Measurements from ENCODE around the gene MRM2. TPM values are rescaled to one million over a fixed set of nuclear protein-coding genes. Genes with fewer than 3 reads are reported as not detected.

The MRM2 gene
- total and polyA plus RNA-seq, 2 experiments from 2014 or later: 14.8 to 31.3 TPM

DNA sequence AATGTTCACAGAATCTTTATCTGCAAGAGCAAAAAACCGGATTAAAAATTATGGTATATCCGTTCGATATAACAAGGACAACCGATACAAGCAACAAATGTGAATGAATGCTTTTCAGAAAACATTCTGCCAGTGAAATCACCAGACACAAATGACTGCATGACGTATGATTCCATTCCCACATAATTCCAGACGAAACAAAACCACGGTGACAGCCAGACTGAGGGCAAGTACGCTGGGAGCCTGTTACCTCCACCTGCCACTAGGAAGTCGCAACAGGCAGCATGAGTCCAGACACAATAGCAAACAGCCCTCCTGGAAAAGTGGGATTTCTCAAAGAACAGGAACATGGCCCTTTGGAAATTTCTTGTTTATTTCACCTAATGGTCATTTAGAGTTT is 51.0 kb downstream of the MRM2 start:
- Histone ChIP-seq H2AFZ (no peak overlapping the region), H3K27me3 (no peaks in the 10 kb centered on the region), H3K79me2 (peaks cover 2% of the 10 kb centered on the region), H3K4me1 (ENCODE audit: insufficient read depth) (no peaks in the 10 kb centered on the region), H4K20me1 (ENCODE audit: insufficient read depth, poor library complexity, severe bottlenecking) (no peaks in the 10 kb centered on the region), H3K9me3 (ENCODE audit: low read depth) (no peaks in the 10 kb centered on the region), H3K27ac (no peak overlapping the region), H3K36me3 (replicated peaks; ENCODE audit: insufficient read depth, low read depth) (no peaks in the 10 kb centered on the region), H3K4me2 (no peak overlapping the region), H3K9me2 (replicated peaks; ENCODE audit: insufficient read depth) (no peaks in the 10 kb centered on the region), H3K4me3 (no peak overlapping the region)
- WGBS (ENCODE audit: low lambda C conversion rate, missing lambda C conversion rate): 94% methylated on average over 9 of the region's 9 CpGs
- no peak for DNase-seq (ENCODE audit: low spot score)
- TF ChIP-seq EZH2 (IDR thresholded peaks at IDR 0.05; ENCODE audit: borderline replicate concordance) (no peak), EZH2phosphoT487 (IDR thresholded peaks at IDR 0.05; ENCODE audit: low read depth, severe bottlenecking, unreplicated experiment) (no peak)
- TF ChIP-seq, protein P1, sequence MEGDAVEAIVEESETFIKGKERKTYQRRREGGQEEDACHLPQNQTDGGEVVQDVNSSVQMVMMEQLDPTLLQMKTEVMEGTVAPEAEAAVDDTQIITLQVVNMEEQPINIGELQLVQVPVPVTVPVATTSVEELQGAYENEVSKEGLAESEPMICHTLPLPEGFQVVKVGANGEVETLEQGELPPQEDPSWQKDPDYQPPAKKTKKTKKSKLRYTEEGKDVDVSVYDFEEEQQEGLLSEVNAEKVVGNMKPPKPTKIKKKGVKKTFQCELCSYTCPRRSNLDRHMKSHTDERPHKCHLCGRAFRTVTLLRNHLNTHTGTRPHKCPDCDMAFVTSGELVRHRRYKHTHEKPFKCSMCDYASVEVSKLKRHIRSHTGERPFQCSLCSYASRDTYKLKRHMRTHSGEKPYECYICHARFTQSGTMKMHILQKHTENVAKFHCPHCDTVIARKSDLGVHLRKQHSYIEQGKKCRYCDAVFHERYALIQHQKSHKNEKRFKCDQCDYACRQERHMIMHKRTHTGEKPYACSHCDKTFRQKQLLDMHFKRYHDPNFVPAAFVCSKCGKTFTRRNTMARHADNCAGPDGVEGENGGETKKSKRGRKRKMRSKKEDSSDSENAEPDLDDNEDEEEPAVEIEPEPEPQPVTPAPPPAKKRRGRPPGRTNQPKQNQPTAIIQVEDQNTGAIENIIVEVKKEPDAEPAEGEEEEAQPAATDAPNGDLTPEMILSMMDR (IDR thresholded peaks at IDR 0.05; ENCODE audit: poor library complexity): no peak

- WGBS (ENCODE audit: low lambda C conversion rate, missing lambda C conversion rate): 98% methylated on average over 10 of the region's 10 CpGs
- TF ChIP-seq EZH2 (IDR thresholded peaks at IDR 0.05; ENCODE audit: borderline replicate concordance) (no peak), EZH2phosphoT487 (IDR thresholded peaks at IDR 0.05; ENCODE audit: low read depth, severe bottlenecking, unreplicated experiment) (no peak)
- TF ChIP-seq, protein P1 (IDR thresholded peaks at IDR 0.05; ENCODE audit: poor library complexity): no peak
- H4K20me1 ChIP-seq (ENCODE audit: insufficient read depth, poor library complexity, severe bottlenecking): no peaks in the 10 kb centered on the region
- no peak overlapping the region for H3K27ac ChIP-seq
- H3K9me2 ChIP-seq (replicated peaks; ENCODE audit: insufficient read depth): no peaks in the 10 kb centered on the region
- DNase-seq (ENCODE audit: low spot score): no peak
- H3K9me3 ChIP-seq (ENCODE audit: low read depth): no peaks in the 10 kb centered on the region
- H3K27me3 ChIP-seq: no peaks in the 10 kb centered on the region
- H3K4me2 ChIP-seq: no peak overlapping the region
- H3K79me2 ChIP-seq: peaks cover 2% of the 10 kb centered on the region
- H3K4me3 ChIP-seq: no peak overlapping the region
- H2AFZ ChIP-seq: no peak overlapping the region
- H3K36me3 ChIP-seq (replicated peaks; ENCODE audit: insufficient read depth, low read depth): no peaks in the 10 kb centered on the region
- H3K4me1 ChIP-seq (ENCODE audit: insufficient read depth): no peaks in the 10 kb centered on the region
Observed at GRCh38 chr7:2190531-2190930, 51.5 kb downstream of the MRM2 start.

- 68% methylated on average over 4 of the region's 4 CpGs for WGBS (ENCODE audit: low lambda C conversion rate, missing lambda C conversion rate)
- no peak for DNase-seq (ENCODE audit: low spot score)
- no peak for TF ChIP-seq EZH2 (IDR thresholded peaks at IDR 0.05; ENCODE audit: borderline replicate concordance)
- TF ChIP-seq, protein P1 (IDR thresholded peaks at IDR 0.05; ENCODE audit: poor library complexity): no peak
- no peak for TF ChIP-seq EZH2phosphoT487 (IDR thresholded peaks at IDR 0.05; ENCODE audit: low read depth, severe bottlenecking, unreplicated experiment)
Observed at GRCh38 chr7:2186166-2186565, 55.8 kb downstream of the MRM2 start.

DNA sequence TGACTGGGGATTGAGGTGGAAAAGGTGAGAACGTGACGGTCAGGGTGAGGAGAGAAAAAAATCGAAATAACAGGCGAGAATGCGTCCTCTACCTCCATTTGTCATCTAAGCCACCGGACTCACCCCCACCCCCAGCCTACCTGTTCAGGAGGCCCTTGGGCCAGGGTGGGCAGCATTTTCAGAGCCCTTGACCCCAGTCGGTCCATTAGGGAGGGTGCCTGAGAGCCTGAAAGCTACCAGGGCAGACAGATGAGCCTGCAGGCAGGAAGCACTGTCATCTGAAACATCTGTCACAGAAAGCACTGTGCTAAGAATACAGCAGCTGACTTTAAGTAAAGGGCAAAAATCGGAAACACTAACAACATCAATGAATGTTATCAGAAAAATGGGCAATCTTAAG is 56.3 kb downstream of the MRM2 start:
- Histone ChIP-seq H3K9me2 (replicated peaks; ENCODE audit: insufficient read depth) (no peaks in the 10 kb centered on the region), H3K27ac (no peak overlapping the region), H3K27me3 (no peaks in the 10 kb centered on the region), H3K4me2 (no peak overlapping the region), H3K36me3 (replicated peaks; ENCODE audit: insufficient read depth, low read depth) (no peaks in the 10 kb centered on the region), H3K4me3 (no peak overlapping the region), H2AFZ (no peak overlapping the region), H3K9me3 (ENCODE audit: low read depth) (no peaks in the 10 kb centered on the region), H3K4me1 (ENCODE audit: insufficient read depth) (no peaks in the 10 kb centered on the region), H3K79me2 (peaks cover 2% of the 10 kb centered on the region), H4K20me1 (ENCODE audit: insufficient read depth, poor library complexity, severe bottlenecking) (no peaks in the 10 kb centered on the region)
- DNase-seq (ENCODE audit: low spot score): no peak
- TF ChIP-seq EZH2 (IDR thresholded peaks at IDR 0.05; ENCODE audit: borderline replicate concordance) (no peak), EZH2phosphoT487 (IDR thresholded peaks at IDR 0.05; ENCODE audit: low read depth, severe bottlenecking, unreplicated experiment) (no peak)
- TF ChIP-seq, protein P1 (IDR thresholded peaks at IDR 0.05; ENCODE audit: poor library complexity): no peak
- 76% methylated on average over 8 of the region's 8 CpGs for WGBS (ENCODE audit: low lambda C conversion rate, missing lambda C conversion rate)

More at GRCh38 chr7:2186166-2186565, 55.8 kb downstream of the MRM2 start:
- Histone ChIP-seq H3K4me1 (ENCODE audit: insufficient read depth) (no peaks in the 10 kb centered on the region), H3K36me3 (replicated peaks; ENCODE audit: insufficient read depth, low read depth) (no peaks in the 10 kb centered on the region), H2AFZ (no peak overlapping the region), H3K27me3 (no peaks in the 10 kb centered on the region), H3K79me2 (peaks cover 2% of the 10 kb centered on the region), H3K4me2 (no peak overlapping the region), H3K9me2 (replicated peaks; ENCODE audit: insufficient read depth) (no peaks in the 10 kb centered on the region), H3K4me3 (no peak overlapping the region), H3K27ac (no peak overlapping the region), H3K9me3 (ENCODE audit: low read depth) (no peaks in the 10 kb centered on the region), H4K20me1 (ENCODE audit: insufficient read depth, poor library complexity, severe bottlenecking) (no peaks in the 10 kb centered on the region)

Data from hepatocyte (in vitro differentiated cells).